ENCODE results near the gene PLEKHO2.
A peak's percentile ranks its signal among the peaks of the same experiment; 100 is the strongest.

Gene PLEKHO2

DNA sequence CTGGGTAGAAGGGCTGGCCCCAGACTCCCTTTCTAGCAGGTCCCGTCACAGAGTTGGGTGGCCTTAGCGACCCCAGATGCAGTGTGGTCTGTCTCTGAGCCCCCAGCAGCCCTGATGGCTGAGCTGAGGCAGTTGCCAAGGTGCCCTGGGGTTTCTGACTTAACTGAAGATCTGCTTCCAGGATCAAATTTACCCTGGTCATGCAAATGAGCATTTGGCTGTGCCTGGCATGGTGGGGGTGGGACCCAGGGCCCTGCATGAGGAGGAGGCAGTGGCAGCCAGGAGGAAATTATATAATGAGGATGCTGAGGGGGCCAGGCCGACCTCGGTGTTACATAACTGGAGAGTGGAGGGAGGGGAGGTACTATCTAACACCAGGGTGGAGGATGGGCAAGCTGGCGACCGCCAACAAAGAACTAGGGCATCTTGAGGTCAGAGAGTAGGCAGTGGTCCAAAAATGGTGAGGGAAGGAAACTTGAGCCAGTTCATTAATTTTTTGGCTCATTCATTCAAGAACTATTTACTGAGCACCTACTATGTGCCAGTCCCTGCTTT, 16.4 kb downstream of the PLEKHO2 start:
- Histone ChIP-seq H3K36me3 (ENCODE audit: control insufficient read depth, insufficient read depth, low read length) (peaks cover 74% of the 10 kb centered on the region), H3K9ac (ENCODE audit: low read length) (peak overlapping the region; percentile 34)

GRCh38 chr15:64859226-64859625, 17.5 kb downstream of the PLEKHO2 start:
- H3K9ac ChIP-seq (ENCODE audit: low read length): no peak overlapping the region
- peaks cover 58% of the 10 kb centered on the region for H3K4me1 ChIP-seq (ENCODE audit: control insufficient read depth, insufficient read depth, low read length)
- H3K27me3 ChIP-seq (ENCODE audit: control insufficient read depth, insufficient read depth, low read length): no peaks in the 10 kb centered on the region
- H3K4me3 ChIP-seq (ENCODE audit: low read depth, low read length): no peak overlapping the region
- no peaks in the 10 kb centered on the region for H3K9me3 ChIP-seq (ENCODE audit: control insufficient read depth, insufficient read depth, low read depth, low read length)
- peaks cover 72% of the 10 kb centered on the region for H3K36me3 ChIP-seq (ENCODE audit: control insufficient read depth, insufficient read depth, low read length)
- H3K27ac ChIP-seq (ENCODE audit: low read depth, low read length): no peak overlapping the region

More for the DNA sequence above, 16.4 kb downstream of the PLEKHO2 start:
- no peaks in the 10 kb centered on the region for H3K9me3 ChIP-seq (ENCODE audit: control insufficient read depth, insufficient read depth, low read depth, low read length)
- peaks cover 54% of the 10 kb centered on the region for H3K4me1 ChIP-seq (ENCODE audit: control insufficient read depth, insufficient read depth, low read length)
- H3K4me3 ChIP-seq (ENCODE audit: low read depth, low read length): no peak overlapping the region
- H3K27ac ChIP-seq (ENCODE audit: low read depth, low read length): peak overlapping the region; percentile 26; the same call in 1 of the 2 replicates
- H3K27me3 ChIP-seq (ENCODE audit: control insufficient read depth, insufficient read depth, low read length): no peaks in the 10 kb centered on the region

DNA sequence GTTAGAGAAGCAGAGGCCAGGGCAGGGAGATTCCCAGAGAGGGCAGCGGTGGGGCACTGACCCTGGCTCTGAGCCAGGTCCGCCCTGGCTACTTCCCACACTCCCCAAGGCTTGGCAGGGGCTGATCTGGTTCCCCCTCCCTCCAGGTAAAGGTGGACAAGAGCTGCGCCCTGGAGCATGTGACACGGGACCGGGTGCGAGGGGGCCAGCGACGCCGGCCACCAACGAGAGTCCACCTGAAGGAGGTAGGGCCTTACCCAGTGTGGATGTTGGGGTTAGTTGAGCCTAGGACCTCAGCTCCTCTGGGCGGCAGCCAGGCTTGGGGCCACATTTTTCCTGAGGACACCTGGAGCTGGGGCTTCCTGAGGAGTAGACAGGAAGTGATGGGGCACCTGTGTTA, 19.6 kb downstream of the PLEKHO2 start:
- peaks cover 70% of the 10 kb centered on the region for H3K36me3 ChIP-seq (ENCODE audit: control insufficient read depth, insufficient read depth, low read length)
- H3K4me1 ChIP-seq (ENCODE audit: control insufficient read depth, insufficient read depth, low read length): peaks cover 58% of the 10 kb centered on the region

DNA sequence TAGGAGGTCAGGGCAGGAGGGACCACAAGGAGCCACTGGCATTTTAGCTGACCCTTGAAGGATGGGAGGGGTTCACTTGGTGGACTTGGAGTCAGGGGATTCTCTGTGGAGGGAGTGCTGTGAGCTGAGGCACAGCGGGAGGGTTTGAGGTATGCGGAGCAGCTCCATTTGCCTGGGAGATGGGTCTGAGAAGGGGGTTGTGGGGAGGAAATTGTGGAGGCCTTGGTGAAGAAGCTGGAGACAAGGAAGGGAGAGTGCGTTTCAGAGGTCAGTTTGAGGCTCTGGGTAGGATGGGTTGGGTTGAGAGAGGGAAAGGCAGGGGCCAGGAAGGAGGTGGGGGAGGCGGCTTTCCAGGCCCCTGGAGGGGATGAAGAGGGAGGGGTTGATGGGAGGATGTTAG, 20.2 kb downstream of the PLEKHO2 start:
- peaks cover 58% of the 10 kb centered on the region for H3K4me1 ChIP-seq (ENCODE audit: control insufficient read depth, insufficient read depth, low read length)

More for the DNA sequence above, 19.6 kb downstream of the PLEKHO2 start:
- H3K9me3 ChIP-seq (ENCODE audit: control insufficient read depth, insufficient read depth, low read depth, low read length): no peaks in the 10 kb centered on the region
- H3K27ac ChIP-seq (ENCODE audit: low read depth, low read length): no peak overlapping the region
- peak overlapping the region; percentile 2 for H3K9ac ChIP-seq (ENCODE audit: low read length)
- no peak overlapping the region for H3K4me3 ChIP-seq (ENCODE audit: low read depth, low read length)
- no peaks in the 10 kb centered on the region for H3K27me3 ChIP-seq (ENCODE audit: control insufficient read depth, insufficient read depth, low read length)

GRCh38 chr15:64862408-64862807, 20.7 kb downstream of the PLEKHO2 start:
- no peak overlapping the region for H3K4me3 ChIP-seq (ENCODE audit: low read depth, low read length)
- H3K9me3 ChIP-seq (ENCODE audit: control insufficient read depth, insufficient read depth, low read depth, low read length): no peaks in the 10 kb centered on the region
- H3K27ac ChIP-seq (ENCODE audit: low read depth, low read length): no peak overlapping the region
- H3K36me3 ChIP-seq (ENCODE audit: control insufficient read depth, insufficient read depth, low read length): peaks cover 76% of the 10 kb centered on the region
- H3K9ac ChIP-seq (ENCODE audit: low read length): no peak overlapping the region
- no peaks in the 10 kb centered on the region for H3K27me3 ChIP-seq (ENCODE audit: control insufficient read depth, insufficient read depth, low read length)
- peaks cover 56% of the 10 kb centered on the region for H3K4me1 ChIP-seq (ENCODE audit: control insufficient read depth, insufficient read depth, low read length)

More for the DNA sequence above, 20.2 kb downstream of the PLEKHO2 start:
- peaks cover 72% of the 10 kb centered on the region for H3K36me3 ChIP-seq (ENCODE audit: control insufficient read depth, insufficient read depth, low read length)
- no peaks in the 10 kb centered on the region for H3K27me3 ChIP-seq (ENCODE audit: control insufficient read depth, insufficient read depth, low read length)
- H3K9ac ChIP-seq (ENCODE audit: low read length): peak overlapping the region; percentile 2
- H3K9me3 ChIP-seq (ENCODE audit: control insufficient read depth, insufficient read depth, low read depth, low read length): no peaks in the 10 kb centered on the region
- H3K4me3 ChIP-seq (ENCODE audit: low read depth, low read length): no peak overlapping the region
- no peak overlapping the region for H3K27ac ChIP-seq (ENCODE audit: low read depth, low read length)

DNA sequence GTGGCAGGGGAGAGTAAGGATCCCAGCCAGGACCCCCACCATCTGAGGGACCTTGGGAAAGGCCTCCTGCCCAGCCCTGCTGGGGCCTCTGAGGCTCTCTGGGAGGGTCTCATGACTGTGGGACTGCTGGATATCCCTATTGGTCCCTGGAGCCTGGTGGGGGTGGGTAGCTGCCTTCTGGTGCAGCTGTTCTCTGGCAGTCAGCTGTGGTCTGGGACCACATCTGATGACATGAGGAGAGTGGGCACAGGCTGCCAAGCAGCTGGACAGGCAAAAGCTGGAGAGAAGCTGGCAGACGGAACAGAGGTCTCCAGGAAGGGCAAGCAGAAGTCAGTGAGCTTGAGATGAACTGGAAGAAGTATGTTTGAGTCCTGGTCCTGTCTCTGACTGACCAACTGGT, 22.4 kb downstream of the PLEKHO2 start:
- no peaks in the 10 kb centered on the region for H3K9me3 ChIP-seq (ENCODE audit: control insufficient read depth, insufficient read depth, low read depth, low read length)
- no peak overlapping the region for H3K9ac ChIP-seq (ENCODE audit: low read length)
- H3K36me3 ChIP-seq (ENCODE audit: control insufficient read depth, insufficient read depth, low read length): peaks cover 65% of the 10 kb centered on the region
- no peaks in the 10 kb centered on the region for H3K27me3 ChIP-seq (ENCODE audit: control insufficient read depth, insufficient read depth, low read length)
- H3K4me3 ChIP-seq (ENCODE audit: low read depth, low read length): no peak overlapping the region
- H3K27ac ChIP-seq (ENCODE audit: low read depth, low read length): no peak overlapping the region
- H3K4me1 ChIP-seq (ENCODE audit: control insufficient read depth, insufficient read depth, low read length): peaks cover 51% of the 10 kb centered on the region

DNA sequence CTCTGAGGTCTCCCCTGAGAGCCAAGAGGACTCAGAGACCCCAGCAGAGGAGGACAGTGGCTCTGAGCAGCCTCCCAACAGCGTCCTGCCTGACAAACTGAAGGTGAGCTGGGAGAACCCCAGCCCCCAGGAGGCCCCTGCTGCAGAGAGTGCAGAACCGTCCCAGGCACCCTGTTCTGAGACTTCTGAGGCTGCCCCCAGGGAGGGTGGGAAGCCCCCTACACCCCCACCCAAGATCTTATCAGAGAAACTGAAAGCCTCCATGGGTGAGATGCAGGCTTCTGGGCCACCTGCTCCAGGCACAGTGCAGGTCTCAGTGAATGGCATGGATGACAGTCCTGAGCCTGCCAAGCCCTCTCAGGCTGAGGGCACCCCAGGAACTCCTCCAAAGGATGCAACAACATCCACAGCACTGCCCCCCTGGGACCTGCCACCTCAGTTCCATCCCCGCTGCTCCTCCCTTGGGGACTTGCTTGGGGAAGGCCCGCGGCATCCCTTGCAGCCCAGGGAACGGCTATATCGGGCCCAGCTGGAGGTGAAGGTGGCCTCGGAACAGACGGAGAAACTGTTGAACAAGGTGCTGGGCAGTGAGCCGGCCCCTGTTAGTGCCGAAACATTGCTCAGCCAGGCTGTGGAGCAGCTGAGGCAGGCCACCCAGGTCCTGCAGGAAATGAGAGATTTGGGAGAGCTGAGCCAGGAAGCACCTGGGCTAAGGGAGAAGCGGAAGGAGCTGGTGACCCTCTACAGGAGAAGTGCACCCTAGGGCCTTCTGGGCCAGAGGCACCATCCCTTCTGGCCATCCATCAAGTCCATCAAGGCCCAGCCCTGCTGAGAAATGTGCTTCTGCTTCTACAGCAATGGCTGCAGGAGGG, 23.6 kb downstream of the PLEKHO2 start:
- Histone ChIP-seq H3K4me1 (ENCODE audit: control insufficient read depth, insufficient read depth, low read length) (peaks cover 48% of the 10 kb centered on the region), H3K4me3 (ENCODE audit: low read depth, low read length) (no peak overlapping the region), H3K27ac (ENCODE audit: low read depth, low read length) (peak overlapping the region; percentile 21; the same call in 1 of the 2 replicates), H3K9ac (ENCODE audit: low read length) (no peak overlapping the region), H3K36me3 (ENCODE audit: control insufficient read depth, insufficient read depth, low read length) (peaks cover 52% of the 10 kb centered on the region), H3K9me3 (ENCODE audit: control insufficient read depth, insufficient read depth, low read depth, low read length) (no peaks in the 10 kb centered on the region), H3K27me3 (ENCODE audit: control insufficient read depth, insufficient read depth, low read length) (no peaks in the 10 kb centered on the region)

DNA sequence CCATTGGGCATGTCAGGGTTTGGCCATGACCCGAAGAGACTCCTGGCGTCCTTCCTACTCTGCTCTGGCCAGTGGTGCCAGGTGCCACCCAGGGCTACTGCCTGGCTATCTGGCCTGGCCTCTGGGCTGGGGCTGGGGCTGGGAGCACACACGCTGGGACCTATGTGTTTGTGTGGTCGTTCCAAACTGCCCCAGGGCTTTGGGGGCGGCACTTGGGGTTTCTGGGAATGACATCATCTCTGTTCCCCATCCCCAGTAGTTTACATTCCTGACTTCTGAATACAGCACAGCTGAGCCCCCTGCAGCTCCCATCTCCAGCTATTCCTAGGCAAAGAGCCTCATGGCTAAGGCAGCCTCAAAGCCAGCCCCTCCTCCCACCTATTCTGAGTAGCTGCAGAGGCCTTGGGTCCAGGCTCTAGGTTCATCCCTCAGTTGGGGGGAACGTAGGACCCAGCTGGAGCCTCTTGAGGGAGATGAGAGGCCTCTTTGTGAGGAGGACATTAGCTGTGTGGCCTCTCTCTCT, 24.3 kb downstream of the PLEKHO2 start:
- Histone ChIP-seq H3K9ac (ENCODE audit: low read length) (no peak overlapping the region), H3K36me3 (ENCODE audit: control insufficient read depth, insufficient read depth, low read length) (peaks cover 45% of the 10 kb centered on the region)

DNA sequence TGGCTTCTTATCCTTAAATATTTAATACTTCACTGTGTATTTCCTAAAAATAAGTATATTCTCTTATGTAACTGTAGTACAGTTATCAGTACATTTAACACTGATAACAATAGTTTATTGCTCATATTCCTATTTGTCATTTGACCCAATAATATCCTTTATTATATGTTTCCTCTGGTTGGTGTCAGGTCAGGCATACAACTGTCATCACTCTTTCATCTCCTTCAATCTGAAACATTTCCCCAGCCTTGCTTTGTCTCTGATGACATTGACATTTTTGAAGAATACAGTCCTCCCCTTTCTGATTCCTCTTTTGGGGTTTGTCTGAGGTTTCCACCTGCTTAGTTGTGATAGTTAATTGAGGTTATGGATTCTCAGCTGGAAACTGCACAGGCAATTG, 27.8 kb downstream of the PLEKHO2 start:
- Histone ChIP-seq H3K27ac (ENCODE audit: low read depth, low read length) (no peak overlapping the region), H3K4me1 (ENCODE audit: control insufficient read depth, insufficient read depth, low read length) (peaks cover 42% of the 10 kb centered on the region), H3K4me3 (ENCODE audit: low read depth, low read length) (no peak overlapping the region), H3K9ac (ENCODE audit: low read length) (no peak overlapping the region), H3K9me3 (ENCODE audit: control insufficient read depth, insufficient read depth, low read depth, low read length) (no peaks in the 10 kb centered on the region), H3K27me3 (ENCODE audit: control insufficient read depth, insufficient read depth, low read length) (no peaks in the 10 kb centered on the region), H3K36me3 (ENCODE audit: control insufficient read depth, insufficient read depth, low read length) (peaks cover 28% of the 10 kb centered on the region)

More for the DNA sequence above, 24.3 kb downstream of the PLEKHO2 start:
- Histone ChIP-seq H3K9me3 (ENCODE audit: control insufficient read depth, insufficient read depth, low read depth, low read length) (no peaks in the 10 kb centered on the region), H3K4me1 (ENCODE audit: control insufficient read depth, insufficient read depth, low read length) (peaks cover 42% of the 10 kb centered on the region), H3K4me3 (ENCODE audit: low read depth, low read length) (no peak overlapping the region), H3K27ac (ENCODE audit: low read depth, low read length) (peak overlapping the region; percentile 21), H3K27me3 (ENCODE audit: control insufficient read depth, insufficient read depth, low read length) (no peaks in the 10 kb centered on the region)

GRCh38 chr15:64870353-64870752, 28.6 kb downstream of the PLEKHO2 start:
- no peak overlapping the region for H3K27ac ChIP-seq (ENCODE audit: low read depth, low read length)

GRCh38 chr15:64875641-64876223, 34.0 kb downstream of the PLEKHO2 start:
- no peak overlapping the region for H3K27ac ChIP-seq (ENCODE audit: low read depth, low read length)
- no peak overlapping the region for H3K9ac ChIP-seq (ENCODE audit: low read length)

More at GRCh38 chr15:64870353-64870752, 28.6 kb downstream of the PLEKHO2 start:
- H3K4me3 ChIP-seq (ENCODE audit: low read depth, low read length): no peak overlapping the region
- H3K9ac ChIP-seq (ENCODE audit: low read length): no peak overlapping the region
- H3K9me3 ChIP-seq (ENCODE audit: control insufficient read depth, insufficient read depth, low read depth, low read length): no peaks in the 10 kb centered on the region
- H3K27me3 ChIP-seq (ENCODE audit: control insufficient read depth, insufficient read depth, low read length): no peaks in the 10 kb centered on the region
- H3K36me3 ChIP-seq (ENCODE audit: control insufficient read depth, insufficient read depth, low read length): peaks cover 19% of the 10 kb centered on the region
- peaks cover 48% of the 10 kb centered on the region for H3K4me1 ChIP-seq (ENCODE audit: control insufficient read depth, insufficient read depth, low read length)

More at GRCh38 chr15:64875641-64876223, 34.0 kb downstream of the PLEKHO2 start:
- no peak overlapping the region for H3K4me3 ChIP-seq (ENCODE audit: low read depth, low read length)
- H3K9me3 ChIP-seq (ENCODE audit: control insufficient read depth, insufficient read depth, low read depth, low read length): no peaks in the 10 kb centered on the region
- H3K27me3 ChIP-seq (ENCODE audit: control insufficient read depth, insufficient read depth, low read length): no peaks in the 10 kb centered on the region
- no peaks in the 10 kb centered on the region for H3K36me3 ChIP-seq (ENCODE audit: control insufficient read depth, insufficient read depth, low read length)
- H3K4me1 ChIP-seq (ENCODE audit: control insufficient read depth, insufficient read depth, low read length): peaks cover 37% of the 10 kb centered on the region

Data from HUES6 (cell line).